Endothelial cell of umbilical vein (primary cell): Measurements from ENCODE around the gene DCK. TPM values are rescaled to one million over a fixed set of nuclear protein-coding genes. Genes with fewer than 3 reads are reported as not detected.

Experiments used
- BruUV-seq: library from RNA; stranded (reverse); fragments of 400-500 nt; replicated peaks from 2 replicates; lab custom pipeline; 2021; lab: Mats Ljungman, UMichigan
- CTCF ChIA-PET: fragments of 300-600, 350-600 bp; sonication (Branson Sonifier 250); formaldehyde crosslinking; loops from one replicate; lab custom pipeline; 2021; ENCODE audit warnings: antibody characterized with exemption, inconsistent platforms; lab: Charles Lee
- POLR2A ChIA-PET: fragments of 300-600, 350-600 bp; sonication (Branson Sonifier 250); formaldehyde crosslinking; loops from one replicate; lab custom pipeline; 2021; ENCODE audit warnings: antibody characterized with exemption, inconsistent platforms; lab: Charles Lee
- DNase-seq: peaks from one replicate; pipeline ENCODE4 v3.0.0-alpha.2; 2011; ENCODE audit warnings: low read depth, low spot score
- FAIRE-seq: peaks from 2 replicates; lab custom pipeline; 2011; peaks lifted over from hg19 to GRCh38; lab: Jason Lieb, UNC
- H2AFZ ChIP-seq: 2 replicates; pipeline ENCODE4 v1.6.0; 2012; ENCODE audit warnings: low read depth, low read length, control low read depth, inconsistent platforms
- H3K27ac ChIP-seq: 2 replicates; pipeline ENCODE4 v1.5.1; 2011; ENCODE audit warnings: low read depth, mild to moderate bottlenecking, control low read depth, low read length, moderate library complexity; ENCODE audit not compliant: insufficient read depth
- H3K27me3 ChIP-seq, 2 experiments: 2 replicates each; pipeline versions ENCODE4 v1.6.0 to v1.6.1; 2011; ENCODE audit warnings: low read length in 2 of 2, mixed read lengths in 1 of 2; ENCODE audit not compliant: control insufficient read depth in 2 of 2, insufficient read depth in 2 of 2
- H3K36me3 ChIP-seq, 2 experiments: 2 replicates in 1 of 2; 3 replicates in 1 of 2; pipeline ENCODE4 v1.5.1; 2011; ENCODE audit warnings: low read length in 2 of 2, mild to moderate bottlenecking in 1 of 2, moderate library complexity in 1 of 2; ENCODE audit not compliant: control insufficient read depth in 2 of 2, insufficient read depth in 2 of 2; ENCODE audit errors: extremely low read depth in 1 of 2
- H3K4me1 ChIP-seq: 3 replicates; pipeline ENCODE4 v1.5.1; 2011; ENCODE audit warnings: mild to moderate bottlenecking, low read length; ENCODE audit not compliant: control insufficient read depth, insufficient read depth; ENCODE audit errors: extremely low read depth
- H3K4me2 ChIP-seq: 2 replicates; pipeline ENCODE4 v1.6.1; 2011; ENCODE audit warnings: low read length, control low read depth, mixed read lengths; ENCODE audit not compliant: insufficient read depth
- H3K4me3 ChIP-seq, 3 experiments: fragments of 200-600 bp in 1 of 3; sonication (generic), shearing (Covaris generic) in 1 of 3; replicated peaks in 1 of 3; 2 replicates each; pipeline ENCODE4 v1.5.1; 2011 to 2016; ENCODE audit warnings: control low read depth in 3 of 3, low read length in 3 of 3, mild to moderate bottlenecking in 2 of 3, inconsistent platforms in 1 of 3, low read depth in 1 of 3, moderate library complexity in 1 of 3; ENCODE audit not compliant: insufficient read depth in 1 of 3
- H3K79me2 ChIP-seq: 2 replicates; pipeline ENCODE4 v1.6.0; 2012; ENCODE audit warnings: low read length, inconsistent platforms; ENCODE audit not compliant: control insufficient read depth, insufficient read depth
- H3K9ac ChIP-seq: replicated peaks from 2 replicates; pipeline ENCODE3; 2011; ENCODE audit warnings: low read length, control low read depth; ENCODE audit not compliant: insufficient read depth; ENCODE audit errors: extremely low read depth
- H3K9me1 ChIP-seq: replicated peaks from 3 replicates; pipeline ENCODE4 v1.6.0; 2011; ENCODE audit warnings: mild to moderate bottlenecking, low read length; ENCODE audit not compliant: control insufficient read depth, insufficient read depth; ENCODE audit errors: extremely low read depth
- H3K9me3 ChIP-seq: replicated peaks from 2 replicates; pipeline ENCODE4 v1.5.1; 2012; ENCODE audit warnings: low read length, inconsistent platforms; ENCODE audit not compliant: control insufficient read depth, insufficient read depth
- H4K20me1 ChIP-seq: replicated peaks from 2 replicates; pipeline ENCODE3; 2011; ENCODE audit warnings: mild to moderate bottlenecking, low read length; ENCODE audit not compliant: control insufficient read depth, insufficient read depth; ENCODE audit errors: extremely low read depth
- CTCF ChIP-seq, 2 donors: IDR thresholded peaks; 1 replicate in 1 of 2; 2 replicates in 1 of 2; pipeline ENCODE4 v1.5.1; 2011; ENCODE audit warnings: low read length in 2 of 2, mild to moderate bottlenecking in 2 of 2, moderate library complexity in 2 of 2, control low read depth in 1 of 2, inconsistent platforms in 1 of 2, low read depth in 1 of 2; ENCODE audit not compliant: insufficient read depth in 1 of 2; ENCODE audit errors: extremely low read depth in 1 of 2
- EZH2 ChIP-seq: IDR thresholded peaks from 2 replicates; pipeline ENCODE4 v1.6.1; 2012; ENCODE audit warnings: borderline replicate concordance, low read depth, mild to moderate bottlenecking, moderate library complexity, low read length, inconsistent platforms; ENCODE audit not compliant: severe bottlenecking
- FOS ChIP-seq: IDR thresholded peaks from 2 replicates; pipeline ENCODE4 v1.6.1; 2011; ENCODE audit warnings: mild to moderate bottlenecking, low read length, moderate library complexity, borderline replicate concordance; ENCODE audit not compliant: insufficient read depth
- GATA2 ChIP-seq: IDR thresholded peaks from 2 replicates; pipeline ENCODE4 v1.7.0; 2011; ENCODE audit warnings: low read depth, mild to moderate bottlenecking, moderate library complexity, mixed read lengths, low read length; ENCODE audit not compliant: insufficient read length, insufficient read depth
- JUN ChIP-seq: IDR thresholded peaks from 2 replicates; pipeline ENCODE4 v1.6.1; 2011; ENCODE audit warnings: borderline replicate concordance, low read depth; ENCODE audit not compliant: insufficient read length, insufficient read depth
- POLR2A ChIP-seq: IDR thresholded peaks from 2 replicates; pipeline ENCODE4 v1.6.1; 2012; ENCODE audit warnings: low read depth, mild to moderate bottlenecking, control low read depth, low read length
- POLR2AphosphoS5 ChIP-seq: IDR thresholded peaks from 2 replicates; pipeline ENCODE4 v1.6.1; 2012; ENCODE audit warnings: low read depth, mild to moderate bottlenecking, control low read depth, low read length, moderate library complexity; ENCODE audit not compliant: insufficient read depth
- dilution Hi-C: fragments of 300-500 bp; cut with MboI; formaldehyde crosslinking; loops from one replicate; pipeline ENCODE4 v1.15.0; 2019; ENCODE audit warnings: low sequenced_read_pairs; ENCODE audit not compliant: extremely low pct_ligation_motif_present
- intact Hi-C: fragments of 100-400 bp; cut with micrococcal nuclease; formaldehyde crosslinking; loops from one replicate; pipeline ENCODE4 v1.10.0; 2022
- polyA plus RNA-seq, 4 experiments: library from polyadenylated mRNA; depleted of rRNA in 3 of 4; stranded (reverse) in 3 of 4; unstranded in 1 of 4; fragments of >200 nt; gene quantifications; 2 replicates each; pipeline versions ENCODE4 v1.2.1 to v1.2.3, GENCODE V29; 2011 to 2012; ENCODE audit warnings: missing spikeins in 1 of 4
- total RNA-seq: library from RNA; stranded (reverse); gene quantifications from 2 replicates; pipeline ENCODE4 v1.2.3, GENCODE V29; 2021

DCK gene
- total and polyA plus RNA-seq, 2 donors (not counting 3 experiments of a cell fraction or from before 2014, with no cell fraction given) = 4.8 to 19.9 TPM

GRCh38 chr4:70980196-70980595 lies 13.3 kb upstream of the DCK start:
- no peak for FAIRE-seq
- H3K79me2 ChIP-seq = no peaks in the 10 kb centered on the region
- TF ChIP-seq POLR2AphosphoS5 (no peak), GATA2 (no peak), CTCF (IDR thresholded peaks at IDR 0.05; ENCODE audit: extremely low read depth in 1 of 2, insufficient read depth in 1 of 2, low read depth in 1 of 2, low read length in 2 of 2) (no peak), FOS (no peak), JUN (no peak), EZH2 (no peak), POLR2A (no peak)
- intact Hi-C loops (no loop called here), dilution Hi-C loops (no loop called here)
- H4K20me1 ChIP-seq = no peaks in the 10 kb centered on the region
- H3K9me3 ChIP-seq = no peaks in the 10 kb centered on the region
- POLR2A ChIA-PET = no interaction called here
- BruUV-seq = no TSS peak
- H3K4me1 ChIP-seq = peaks cover 14% of the 10 kb centered on the region
- DNase-seq = no peak
- no peaks in the 10 kb centered on the region for H3K27me3 ChIP-seq
- no peak overlapping the region for H3K4me3 ChIP-seq
- CTCF ChIA-PET = no interaction called here
- H2AFZ ChIP-seq = no peak overlapping the region
- H3K4me2 ChIP-seq = no peak overlapping the region
- no peaks in the 10 kb centered on the region for H3K9me1 ChIP-seq
- no peak overlapping the region for H3K27ac ChIP-seq
- H3K9ac ChIP-seq = no peak overlapping the region
- no peaks in the 10 kb centered on the region for H3K36me3 ChIP-seq
